Hematopoietic multipotent progenitor cell treated with erythropoietin and hydrocortisone succinate and interleukin-3 and kit ligand, for 4 days (in vitro differentiated cells): ENCODE measurements around the gene ANTXR1.
"Not testable (repeated sequence)": the region's sequence is repeated elsewhere in the genome, so short reads cannot be mapped to it uniquely, and the experiment has no call there.

Source experiments
- DNase-seq: peaks from one replicate; pipeline ENCODE4 v3.0.0-alpha.2; 2015

ANTXR1 gene

DNA sequence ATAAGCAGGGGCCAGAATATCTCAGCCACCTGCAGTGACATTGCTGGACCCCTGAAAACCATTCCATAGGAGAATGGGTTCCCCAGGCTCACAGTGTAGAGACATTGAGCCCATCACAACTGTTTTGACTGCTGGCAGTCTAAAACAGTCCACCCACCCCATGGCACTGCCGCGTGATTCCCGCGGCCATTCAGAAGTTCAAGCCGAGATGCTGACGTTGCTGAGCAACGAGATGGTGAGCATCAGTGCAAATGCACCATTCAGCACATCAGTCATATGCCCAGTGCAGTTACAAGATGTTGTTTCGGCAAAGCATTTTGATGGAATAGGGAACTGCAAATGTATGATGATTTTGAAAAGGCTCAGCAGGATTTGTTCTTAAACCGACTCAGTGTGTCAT is 234.6 kb downstream of the ANTXR1 start:
- DNase-seq = no peak

DNA sequence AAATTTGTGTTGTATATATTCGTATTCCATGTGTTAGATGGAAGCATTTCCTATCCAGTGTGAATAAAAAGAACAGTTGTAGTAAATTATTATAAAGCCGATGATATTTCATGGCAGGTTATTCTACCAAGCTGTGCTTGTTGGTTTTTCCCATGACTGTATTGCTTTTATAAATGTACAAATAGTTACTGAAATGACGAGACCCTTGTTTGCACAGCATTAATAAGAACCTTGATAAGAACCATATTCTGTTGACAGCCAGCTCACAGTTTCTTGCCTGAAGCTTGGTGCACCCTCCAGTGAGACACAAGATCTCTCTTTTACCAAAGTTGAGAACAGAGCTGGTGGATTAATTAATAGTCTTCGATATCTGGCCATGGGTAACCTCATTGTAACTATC is 235.3 kb downstream of the ANTXR1 start:
- no peak for DNase-seq

DNA sequence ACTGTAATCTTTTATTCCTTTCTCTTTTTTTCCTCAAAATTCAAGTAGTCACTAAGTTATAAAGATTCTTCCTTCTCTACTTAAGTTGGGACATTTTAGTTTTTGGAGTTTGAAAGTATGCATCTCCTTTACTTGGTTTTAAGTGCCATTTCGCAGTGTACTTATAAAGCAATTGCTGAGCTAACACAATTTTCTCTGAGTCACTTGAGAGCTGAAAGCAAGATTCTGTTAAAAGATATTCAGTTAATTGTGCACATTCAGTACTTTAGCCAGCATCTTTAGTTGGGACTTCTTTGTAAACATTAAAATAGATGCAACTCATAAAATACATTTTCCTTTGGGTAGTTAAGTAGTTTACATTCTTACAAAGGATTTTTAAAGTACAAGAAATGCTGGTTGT is 238.0 kb downstream of the ANTXR1 start:
- no peak for DNase-seq

DNA sequence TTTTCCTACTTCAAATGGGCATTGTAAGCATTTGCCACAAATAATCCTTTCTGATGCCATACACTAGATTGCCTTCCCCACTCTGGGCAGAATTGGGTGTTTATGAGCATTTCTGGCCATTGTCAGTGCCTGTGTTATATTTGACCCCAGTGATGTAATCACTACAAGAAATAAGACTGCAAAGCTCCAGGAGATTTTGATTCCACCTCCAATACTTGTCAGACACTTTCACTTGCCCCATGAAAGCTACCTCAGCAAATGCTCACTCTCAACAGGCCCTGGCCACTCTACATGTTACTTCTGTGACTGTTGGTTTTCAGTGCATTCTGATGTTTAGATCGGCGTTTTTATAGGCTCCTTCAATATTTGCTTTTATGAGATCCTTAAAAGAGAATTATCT is 239.0 kb downstream of the ANTXR1 start:
- no peak for DNase-seq

GRCh38 chr2:69253112-69253511 is 240.1 kb downstream of the ANTXR1 start:
- no peak for DNase-seq

- no peak for DNase-seq
These were observed 240.8 kb downstream of the ANTXR1 start for GRCh38 chr2:69253611-69254301.

GRCh38 chr2:69255760-69256159 is 242.8 kb downstream of the ANTXR1 start:
- DNase-seq = no peak

DNA sequence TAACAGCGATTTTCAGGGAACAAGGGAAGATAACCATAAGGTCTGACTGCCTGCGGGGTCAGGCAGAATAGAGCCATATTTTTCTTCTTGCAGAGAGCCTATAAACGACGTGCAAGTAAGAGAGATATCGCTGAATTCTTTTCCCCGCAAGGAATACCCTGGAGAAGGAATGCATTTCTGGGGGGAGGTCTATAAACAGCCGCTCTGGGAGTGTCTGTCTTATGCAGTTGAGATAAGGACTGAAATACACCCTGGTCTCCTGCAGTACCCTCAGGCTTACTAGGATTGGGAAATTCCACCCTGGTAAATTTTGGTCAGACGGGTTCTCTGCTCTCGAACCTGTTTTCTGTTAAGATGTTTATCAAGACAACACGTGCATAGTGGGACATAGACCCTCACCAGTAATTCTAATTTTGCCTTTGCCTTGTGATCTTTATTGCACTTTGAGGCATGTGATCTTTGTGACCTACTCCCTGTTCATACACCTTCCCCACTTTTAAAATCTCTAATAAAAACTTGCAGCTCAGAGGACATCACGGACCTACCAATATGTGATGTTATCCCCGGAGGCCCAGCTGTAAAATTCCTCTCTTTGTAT is 247.1 kb downstream of the ANTXR1 start:
- not testable (repeated sequence) for DNase-seq

DNA sequence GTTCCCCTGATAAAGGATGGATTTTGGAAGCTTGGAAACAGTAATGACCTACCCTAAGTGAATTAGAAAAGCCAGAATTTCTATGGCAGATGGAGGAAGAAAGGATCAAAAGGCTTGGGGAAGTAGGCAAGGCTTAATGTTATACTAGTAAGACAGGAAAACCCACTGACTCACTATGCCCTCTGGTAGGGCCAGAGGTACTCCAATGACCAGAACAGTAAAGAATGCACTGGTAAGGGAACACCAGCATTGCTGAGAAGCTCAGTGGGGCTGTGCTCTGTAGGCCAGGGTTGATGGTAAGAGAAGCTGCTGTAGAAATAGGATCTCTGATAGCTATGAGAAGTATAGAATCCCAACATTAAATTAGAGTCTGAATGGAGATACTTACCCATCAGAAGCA is 247.7 kb downstream of the ANTXR1 start:
- no peak for DNase-seq

GRCh38 chr2:69269330-69269729 is 256.4 kb downstream of the ANTXR1 start:
- DNase-seq = no peak

DNA sequence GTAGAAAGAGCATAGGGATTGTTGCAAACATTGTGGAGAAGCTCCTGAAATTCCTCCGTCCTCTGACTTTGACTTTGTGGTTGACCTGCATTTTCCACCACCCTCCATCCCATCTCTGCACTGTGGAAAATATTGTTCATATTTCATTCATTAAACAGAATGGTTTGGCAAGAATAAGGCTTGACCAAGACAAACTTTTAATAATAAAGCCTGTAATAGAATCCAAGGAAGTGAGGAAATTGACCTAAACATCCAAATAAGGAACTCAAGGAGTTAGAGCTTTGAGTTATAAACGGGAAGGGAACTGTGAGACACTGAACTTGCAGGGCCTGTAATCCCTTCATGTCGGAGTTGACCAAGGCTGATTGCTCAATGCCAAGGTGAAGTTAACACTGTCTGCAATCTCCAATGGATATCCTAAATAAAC is 258.9 kb downstream of the ANTXR1 start:
- DNase-seq = no peak

- DNase-seq = peak; percentile 26
These were observed 260.0 kb downstream of the ANTXR1 start for GRCh38 chr2:69272803-69273471.

- no peak for DNase-seq
These were observed 262.5 kb downstream of the ANTXR1 start for GRCh38 chr2:69275490-69275889.

DNA sequence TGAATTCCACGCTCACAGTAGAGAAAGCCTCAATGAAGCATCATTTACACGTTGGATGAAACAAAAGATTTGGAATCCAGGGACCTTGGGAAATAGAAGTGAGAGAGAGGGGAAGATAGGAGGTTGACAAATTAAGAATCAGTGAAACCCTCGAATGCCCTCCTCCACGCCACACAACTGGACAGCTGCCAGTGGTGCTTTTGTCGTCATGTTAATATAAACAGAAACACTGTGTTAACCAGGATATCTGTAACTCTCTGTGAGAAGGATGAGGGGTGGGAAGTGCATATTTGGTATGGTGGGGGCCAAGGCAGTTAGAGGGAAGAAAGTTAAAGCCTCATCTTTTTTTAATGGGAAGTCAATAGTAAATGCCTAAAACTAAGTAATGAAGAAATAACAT is 265.4 kb downstream of the ANTXR1 start:
- DNase-seq = no peak

DNA sequence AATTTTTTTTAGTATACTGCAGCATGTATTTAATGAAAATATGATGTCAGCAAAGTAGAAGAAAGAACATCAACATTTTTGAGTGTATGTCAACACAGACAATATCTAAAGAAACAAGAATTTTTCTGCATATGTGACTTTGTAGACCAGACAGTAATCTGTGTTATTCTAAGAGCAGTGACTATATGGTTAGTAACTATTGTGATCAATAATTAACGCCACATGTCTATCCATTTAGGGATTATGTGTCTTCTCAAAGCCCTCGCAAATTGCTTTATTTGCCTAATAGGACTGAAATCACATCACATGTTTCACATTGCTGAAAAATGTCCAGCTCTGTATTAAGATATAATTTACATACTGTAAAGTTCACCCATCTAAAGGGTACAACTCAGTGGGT is 266.2 kb downstream of the ANTXR1 start:
- no peak for DNase-seq

DNA sequence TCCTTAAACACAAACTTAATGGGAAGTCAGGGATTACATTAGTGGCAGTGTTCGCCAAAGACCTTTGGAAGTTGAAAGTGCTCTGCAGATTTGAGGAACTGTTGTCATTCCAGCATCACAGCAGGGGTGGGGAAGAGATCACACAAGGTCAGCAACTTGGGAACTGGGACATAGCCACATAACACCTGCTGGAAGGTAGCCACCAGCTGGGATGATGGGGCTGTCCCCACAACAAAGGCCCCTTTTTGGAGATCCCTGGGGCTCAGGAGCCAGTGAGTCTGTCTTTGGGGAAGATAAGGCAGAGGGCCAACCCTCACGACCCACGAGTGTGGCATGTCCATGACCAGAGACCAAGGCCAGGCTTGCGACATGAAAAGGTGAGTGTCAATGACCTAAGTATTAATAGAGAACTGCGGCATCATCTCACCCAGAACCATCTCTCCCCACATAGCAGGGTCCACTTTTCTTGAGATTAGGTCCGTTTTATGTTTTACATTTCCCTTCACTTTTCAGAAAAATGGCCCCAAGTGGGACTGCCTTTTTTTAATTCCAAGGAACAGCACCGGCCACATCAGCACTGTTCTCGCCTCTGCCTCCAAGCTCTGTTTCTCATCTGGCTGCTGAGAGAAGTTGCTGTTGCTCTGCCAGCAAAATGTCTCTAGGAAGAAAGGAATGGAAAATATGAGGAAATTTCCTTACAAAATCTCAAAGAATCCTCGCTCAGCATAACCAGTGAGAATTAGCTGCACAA is 267.1 kb downstream of the ANTXR1 start:
- no peak for DNase-seq

DNA sequence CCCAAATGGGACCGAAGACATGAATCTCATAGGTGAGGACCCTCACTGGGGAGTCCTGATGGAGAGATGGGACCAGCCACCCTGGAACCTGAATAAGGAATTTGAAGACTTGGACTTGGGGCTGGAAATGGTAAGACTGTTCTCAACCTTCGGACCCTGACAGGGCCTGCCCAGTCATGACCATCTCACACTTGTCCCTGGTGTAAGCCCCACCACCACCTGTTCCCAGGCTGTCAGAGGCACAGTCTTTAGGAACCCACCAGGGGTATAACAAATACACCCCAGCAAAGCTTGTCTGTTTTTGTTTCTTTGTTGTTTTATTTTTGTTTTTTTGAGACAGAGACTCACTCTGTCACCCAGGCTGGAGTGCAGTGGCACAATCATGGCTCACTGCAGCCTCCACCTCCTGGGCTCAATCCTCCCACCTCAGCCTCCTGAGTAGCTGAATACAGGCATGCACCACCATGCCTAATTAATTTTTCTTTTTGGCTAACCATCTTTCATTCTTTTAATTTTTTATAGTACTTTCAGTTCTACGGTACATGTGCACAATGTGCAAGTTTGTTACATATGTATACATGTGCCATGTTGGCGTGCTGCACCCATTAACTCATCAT is 267.9 kb downstream of the ANTXR1 start:
- no peak for DNase-seq

GRCh38 chr2:69285379-69285894 is 272.5 kb downstream of the ANTXR1 start:
- no peak for DNase-seq

GRCh38 chr2:69287544-69287943 is 274.6 kb downstream of the ANTXR1 start:
- no peak for DNase-seq

DNA sequence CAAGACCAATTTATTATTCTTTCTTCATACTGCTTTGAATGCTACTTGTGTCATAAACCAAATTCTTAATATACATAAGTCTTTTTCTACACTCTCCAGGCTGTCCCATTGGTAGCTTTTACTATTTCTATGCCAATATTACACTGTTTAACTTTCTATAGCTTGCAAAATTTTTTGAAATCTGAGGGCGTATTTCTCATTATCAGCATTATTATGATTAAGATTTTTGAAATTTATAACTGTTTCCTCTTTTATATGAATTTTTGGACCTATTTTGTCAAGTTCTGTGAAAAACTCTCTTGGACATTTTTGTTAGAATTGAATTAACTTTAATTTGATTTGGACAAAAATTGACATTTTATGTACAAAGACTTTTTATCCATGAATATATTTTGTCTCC is 275.4 kb downstream of the ANTXR1 start:
- DNase-seq = no peak

DNA sequence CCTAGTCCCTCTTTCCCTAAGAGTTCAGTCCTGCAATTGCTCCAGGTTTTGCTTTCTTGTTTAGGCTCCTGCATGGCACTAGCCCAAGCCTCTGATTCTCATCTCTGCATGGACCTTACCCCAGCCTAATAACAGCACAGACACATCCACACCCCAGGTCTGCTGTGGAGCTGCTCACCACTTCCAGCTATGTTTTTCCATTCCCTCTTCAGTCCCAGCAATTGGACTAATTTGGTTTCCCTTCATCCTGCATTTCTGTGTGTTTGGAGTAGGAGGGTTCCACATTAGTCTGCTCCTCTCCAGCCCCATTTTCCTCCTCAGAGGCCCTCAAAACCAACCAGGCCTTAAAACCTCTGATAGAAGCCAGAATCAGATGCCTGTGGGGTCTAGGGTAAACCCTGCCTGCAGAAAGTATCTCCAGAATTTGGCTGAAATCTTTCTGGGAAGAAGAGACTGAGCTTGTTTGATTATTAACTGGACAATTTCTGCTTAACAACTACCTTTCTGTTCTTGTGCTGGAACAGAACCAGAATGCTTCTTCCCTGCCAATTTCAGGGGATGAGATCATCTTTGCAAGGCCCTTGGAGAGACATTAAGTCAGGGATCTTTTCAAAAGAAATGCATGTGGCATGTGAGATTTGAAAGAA is 278.1 kb downstream of the ANTXR1 start:
- no peak for DNase-seq

DNA sequence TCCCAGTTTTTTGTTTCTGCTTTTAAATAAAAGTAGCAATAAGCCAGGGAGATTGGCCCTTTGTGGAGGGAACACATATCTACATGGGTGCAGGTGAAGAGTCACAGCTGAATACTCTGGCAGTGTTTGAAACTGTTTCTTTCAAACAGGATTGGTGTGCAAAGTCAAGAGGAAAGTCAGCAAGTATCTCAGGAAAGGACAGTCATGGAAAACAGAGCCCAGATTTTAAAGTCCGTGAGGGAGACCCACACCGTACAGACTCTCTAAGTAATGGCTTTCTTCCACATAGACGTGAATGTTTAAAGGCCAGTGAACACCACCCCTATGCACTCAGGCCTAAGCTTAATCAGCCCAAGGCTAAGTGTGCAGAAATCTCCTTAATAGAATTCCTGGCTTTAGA is 278.7 kb downstream of the ANTXR1 start:
- DNase-seq = no peak
